Measurements from ENCODE around the gene DCXR. TPM values are rescaled to one million over a fixed set of nuclear protein-coding genes. Genes with fewer than 3 reads are reported as not detected.

Gene DCXR
- total RNA-seq, 1 experiment from 2014 or later: 120 TPM

GRCh38 chr17:81999976-82000802 is 37.3 kb downstream of the DCXR start:
- no peak for DNase-seq (ENCODE audit: low read depth, low spot score)
- in situ Hi-C loops (cut with HindIII; ENCODE audit: low pct_unique_long_range_greater_than_20kb, low sequenced_read_pairs): no loop called here

- in situ Hi-C loops (cut with HindIII; ENCODE audit: low pct_unique_long_range_greater_than_20kb, low sequenced_read_pairs): no loop called here
- no peak for DNase-seq (ENCODE audit: low read depth, low spot score)
Measured at GRCh38 chr17:81999587-81999975, 37.9 kb downstream of the DCXR start.

DNA sequence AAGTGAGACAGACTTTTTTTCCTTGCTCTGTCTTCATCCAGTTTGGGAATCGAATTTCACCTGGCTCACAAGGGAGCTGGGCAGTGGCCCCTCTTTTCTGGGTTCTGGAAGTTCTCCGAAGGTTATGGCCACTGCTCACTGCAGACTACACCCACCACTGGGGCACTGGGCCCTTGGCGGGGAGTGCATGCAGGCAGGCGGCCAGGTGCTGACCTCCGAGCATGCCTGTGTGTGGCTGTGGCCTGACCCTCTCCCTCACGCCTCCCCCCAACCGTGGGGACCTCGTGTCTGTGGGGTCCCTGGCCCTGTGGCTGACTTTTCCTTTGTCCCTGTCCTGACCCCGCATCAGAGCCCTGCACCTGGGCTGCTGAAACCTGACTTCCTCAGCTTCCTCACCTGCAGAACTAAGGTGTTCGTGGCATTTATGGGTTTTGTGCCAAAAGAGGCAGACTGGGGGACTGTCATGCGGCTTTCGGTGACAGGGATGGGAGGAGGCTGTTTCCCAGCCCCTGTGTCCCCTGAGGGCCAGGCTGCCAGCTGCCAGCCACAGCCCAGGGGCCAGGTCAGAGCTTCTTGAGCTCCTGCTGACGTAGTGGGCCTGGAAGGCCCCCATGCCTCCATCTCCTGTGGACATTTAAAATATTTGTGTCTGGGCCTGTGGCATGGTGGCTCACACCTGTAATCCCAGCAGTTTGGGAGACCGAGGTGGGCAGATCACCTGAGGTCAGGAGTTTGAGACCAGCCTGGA is 38.6 kb downstream of the DCXR start:
- in situ Hi-C loops (cut with HindIII; ENCODE audit: low pct_unique_long_range_greater_than_20kb, low sequenced_read_pairs): no loop called here
- no peak for DNase-seq (ENCODE audit: low read depth, low spot score)

GRCh38 chr17:81998212-81998611 is 39.3 kb downstream of the DCXR start:
- no peak for DNase-seq (ENCODE audit: low read depth, low spot score)
- in situ Hi-C loops (cut with HindIII; ENCODE audit: low pct_unique_long_range_greater_than_20kb, low sequenced_read_pairs): no loop called here

DNA sequence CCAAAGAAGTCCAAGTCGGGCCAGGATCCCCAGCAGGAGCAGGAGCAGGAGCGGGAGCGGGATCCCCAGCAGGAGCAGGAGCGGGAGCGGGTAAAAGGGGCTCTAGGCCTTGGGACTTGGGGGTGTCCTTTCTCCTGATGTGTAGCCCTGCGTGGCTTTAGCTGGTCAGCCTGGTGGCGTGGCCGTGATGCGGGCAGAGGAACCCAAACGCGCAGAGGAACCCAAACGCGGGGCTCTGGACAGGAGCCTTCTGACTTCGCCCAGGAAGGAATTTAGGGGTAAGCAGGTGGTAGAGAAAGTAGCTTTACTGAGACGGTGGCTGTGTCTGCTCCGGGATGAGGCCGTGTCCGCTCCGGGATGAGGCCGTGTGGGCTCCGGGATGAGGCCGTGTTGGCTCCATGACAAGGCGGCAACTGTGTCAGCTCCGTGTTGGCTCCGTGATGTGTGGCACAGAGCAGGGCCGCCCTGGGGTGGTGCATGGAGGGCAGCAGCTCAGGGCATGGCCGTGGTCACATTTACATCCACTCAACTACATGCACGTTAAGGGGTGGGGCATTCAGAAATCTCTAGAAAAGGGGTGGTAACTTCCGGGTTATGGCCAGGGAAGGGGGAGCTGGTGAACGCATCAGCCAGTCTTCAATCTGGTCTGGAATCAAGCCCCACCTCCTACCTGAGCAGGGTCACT is 40.6 kb downstream of the DCXR start:
- in situ Hi-C loops (cut with HindIII; ENCODE audit: low pct_unique_long_range_greater_than_20kb, low sequenced_read_pairs): no loop called here
- DNase-seq (ENCODE audit: low read depth, low spot score): no peak

DNA sequence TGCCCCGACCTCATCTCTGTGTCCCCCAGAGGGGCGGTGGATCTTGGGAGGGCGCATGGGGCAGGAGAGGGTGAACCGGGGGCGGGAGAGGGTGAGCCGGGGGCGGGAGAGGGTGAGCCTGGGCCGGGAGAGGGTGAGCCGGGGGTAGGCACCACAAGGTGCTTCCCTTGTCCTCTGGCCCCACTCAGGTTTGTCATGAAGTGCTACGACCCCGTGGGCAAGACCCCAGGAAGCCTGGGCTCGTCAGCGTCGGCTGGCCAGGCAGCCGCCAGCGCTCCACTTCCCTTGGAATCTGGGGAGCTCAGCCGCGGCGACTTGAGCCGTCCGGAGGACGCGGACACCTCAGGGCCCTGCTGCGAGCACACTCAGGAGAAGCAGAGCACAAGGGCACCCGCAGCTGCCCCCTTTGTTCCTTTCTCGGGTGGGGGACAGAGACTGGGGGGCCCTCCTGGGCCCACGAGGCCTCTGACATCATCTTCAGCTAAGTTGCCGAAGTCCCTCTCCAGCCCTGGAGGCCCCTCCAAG is 41.2 kb downstream of the DCXR start:
- DNase-seq (ENCODE audit: low read depth, low spot score): no peak
- in situ Hi-C loops (cut with HindIII; ENCODE audit: low pct_unique_long_range_greater_than_20kb, low sequenced_read_pairs): no loop called here

DNA sequence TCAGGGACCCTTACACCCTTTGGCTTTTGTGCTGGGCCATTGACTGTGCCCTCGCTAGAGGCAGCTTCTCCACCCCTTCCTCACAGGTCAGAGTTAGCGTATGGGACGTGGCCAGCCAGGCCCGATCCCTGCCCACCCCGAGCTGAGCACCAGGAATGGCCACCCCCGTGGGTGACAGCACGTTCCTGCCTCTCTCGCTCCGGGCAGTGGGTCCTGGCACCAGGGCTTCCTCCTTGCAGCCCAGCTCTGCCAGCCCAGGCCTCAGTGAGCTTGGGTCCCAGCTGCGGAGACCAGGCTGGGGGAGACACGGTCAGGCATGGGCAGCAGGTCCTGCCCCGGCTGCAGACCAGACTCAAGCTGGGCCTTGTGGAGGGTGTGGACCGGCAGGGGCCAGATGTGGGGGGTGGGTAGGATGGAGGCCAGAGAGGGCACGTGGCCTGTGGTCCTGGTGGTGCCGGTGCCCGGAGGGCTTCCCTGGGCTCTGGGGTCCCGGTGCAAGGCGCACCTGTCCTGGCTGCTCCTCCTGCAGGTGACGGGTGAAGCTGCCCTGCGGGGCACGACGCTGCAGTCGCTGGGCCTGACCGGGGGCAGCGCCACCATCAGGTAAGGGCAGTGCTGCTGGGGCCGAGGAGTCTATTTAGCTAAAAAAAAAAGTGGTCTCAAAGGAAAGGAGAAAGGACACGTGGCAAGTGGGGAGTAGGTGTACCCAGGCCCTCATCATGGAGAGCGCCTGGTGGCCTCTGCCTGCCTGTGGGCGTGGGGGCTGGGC is 41.9 kb downstream of the DCXR start:
- in situ Hi-C loops (cut with HindIII; ENCODE audit: low pct_unique_long_range_greater_than_20kb, low sequenced_read_pairs): no loop called here
- DNase-seq (ENCODE audit: low read depth, low spot score): no peak

DNA sequence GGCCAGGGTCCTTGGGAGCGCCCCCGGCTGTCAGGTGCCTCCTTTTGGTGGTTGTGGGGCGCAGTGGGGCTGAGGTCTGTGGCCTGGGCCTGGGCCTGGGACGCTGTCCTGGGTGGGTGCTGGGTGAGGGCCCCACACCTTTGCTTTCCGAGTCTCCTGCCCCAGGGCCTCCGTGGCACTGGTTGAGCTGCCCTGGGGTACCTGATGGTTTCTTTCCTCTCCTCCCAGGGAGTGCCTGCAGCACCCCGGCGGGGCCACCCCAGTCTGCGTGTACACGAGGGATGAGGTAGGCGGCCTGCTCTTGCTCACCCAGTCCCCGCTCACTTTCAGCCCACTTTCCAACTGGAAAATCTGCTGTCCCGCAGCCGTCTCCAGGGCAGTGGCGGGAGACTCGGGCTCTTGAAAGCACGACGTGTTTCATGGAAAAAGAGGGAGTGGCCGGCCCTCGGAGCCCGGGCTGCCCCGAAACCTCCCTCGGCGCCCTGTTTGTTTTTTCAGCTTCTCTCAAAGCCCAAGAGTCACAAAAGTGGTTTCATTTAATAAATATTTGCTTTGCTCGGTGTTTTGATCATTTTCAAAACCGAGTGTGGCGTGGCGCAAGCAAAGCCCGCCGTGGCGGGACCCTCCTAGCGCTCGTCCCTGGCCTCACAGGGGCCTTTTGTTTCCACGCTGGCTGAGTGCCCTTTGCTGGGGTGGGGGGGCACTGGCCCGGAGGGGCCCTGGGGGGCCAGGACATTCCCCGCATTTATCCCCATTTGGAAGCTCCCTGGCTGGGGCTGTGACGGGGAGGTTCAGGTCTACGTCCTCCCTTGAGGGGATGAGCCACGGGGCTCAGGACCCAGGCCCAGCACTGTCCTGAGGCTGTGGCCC is 42.7 kb downstream of the DCXR start:
- DNase-seq (ENCODE audit: low read depth, low spot score): no peak
- in situ Hi-C loops (cut with HindIII; ENCODE audit: low pct_unique_long_range_greater_than_20kb, low sequenced_read_pairs): no loop called here

GRCh38 chr17:81993729-81994592 is 43.5 kb downstream of the DCXR start:
- in situ Hi-C loops (cut with HindIII; ENCODE audit: low pct_unique_long_range_greater_than_20kb, low sequenced_read_pairs): no loop called here
- DNase-seq (ENCODE audit: low read depth, low spot score): no peak

GRCh38 chr17:81992306-81993102 is 45.0 kb downstream of the DCXR start:
- no peak for DNase-seq (ENCODE audit: low read depth, low spot score)
- in situ Hi-C loops (cut with HindIII; ENCODE audit: low pct_unique_long_range_greater_than_20kb, low sequenced_read_pairs): no loop called here

DNA sequence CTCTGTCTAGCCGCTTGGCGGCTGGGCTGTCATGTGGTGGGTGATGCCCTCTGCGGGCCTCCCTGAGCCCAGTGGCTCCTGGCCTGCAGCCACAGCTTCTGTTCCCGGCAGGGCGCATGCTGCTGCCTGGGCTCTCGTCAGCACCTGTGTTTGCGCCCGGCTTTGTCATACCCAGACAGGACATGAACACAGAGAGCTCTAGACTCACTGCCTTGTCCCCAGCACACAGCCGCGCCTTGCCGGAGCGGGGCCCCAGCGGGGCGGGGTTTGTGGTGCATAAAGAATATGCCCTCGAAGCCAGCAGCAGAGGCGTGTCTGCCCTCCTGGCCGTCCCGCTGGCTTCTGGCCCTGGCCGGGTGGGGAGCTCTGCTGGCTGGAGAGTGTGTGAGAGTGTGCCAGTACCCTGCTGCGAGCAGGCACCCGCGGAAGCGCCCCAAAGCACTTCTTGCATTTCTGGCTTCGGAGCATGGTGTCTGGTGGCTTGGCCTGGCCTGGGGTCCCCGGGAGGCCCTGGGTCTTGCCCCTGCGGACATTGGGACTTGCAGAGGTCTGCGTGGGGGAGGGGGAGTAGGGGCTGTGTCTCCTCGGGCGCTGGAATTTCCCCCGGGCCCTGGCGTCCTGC is 45.7 kb downstream of the DCXR start:
- no peak for DNase-seq (ENCODE audit: low read depth, low spot score)
- in situ Hi-C loops (cut with HindIII; ENCODE audit: low pct_unique_long_range_greater_than_20kb, low sequenced_read_pairs): no loop called here

DNA sequence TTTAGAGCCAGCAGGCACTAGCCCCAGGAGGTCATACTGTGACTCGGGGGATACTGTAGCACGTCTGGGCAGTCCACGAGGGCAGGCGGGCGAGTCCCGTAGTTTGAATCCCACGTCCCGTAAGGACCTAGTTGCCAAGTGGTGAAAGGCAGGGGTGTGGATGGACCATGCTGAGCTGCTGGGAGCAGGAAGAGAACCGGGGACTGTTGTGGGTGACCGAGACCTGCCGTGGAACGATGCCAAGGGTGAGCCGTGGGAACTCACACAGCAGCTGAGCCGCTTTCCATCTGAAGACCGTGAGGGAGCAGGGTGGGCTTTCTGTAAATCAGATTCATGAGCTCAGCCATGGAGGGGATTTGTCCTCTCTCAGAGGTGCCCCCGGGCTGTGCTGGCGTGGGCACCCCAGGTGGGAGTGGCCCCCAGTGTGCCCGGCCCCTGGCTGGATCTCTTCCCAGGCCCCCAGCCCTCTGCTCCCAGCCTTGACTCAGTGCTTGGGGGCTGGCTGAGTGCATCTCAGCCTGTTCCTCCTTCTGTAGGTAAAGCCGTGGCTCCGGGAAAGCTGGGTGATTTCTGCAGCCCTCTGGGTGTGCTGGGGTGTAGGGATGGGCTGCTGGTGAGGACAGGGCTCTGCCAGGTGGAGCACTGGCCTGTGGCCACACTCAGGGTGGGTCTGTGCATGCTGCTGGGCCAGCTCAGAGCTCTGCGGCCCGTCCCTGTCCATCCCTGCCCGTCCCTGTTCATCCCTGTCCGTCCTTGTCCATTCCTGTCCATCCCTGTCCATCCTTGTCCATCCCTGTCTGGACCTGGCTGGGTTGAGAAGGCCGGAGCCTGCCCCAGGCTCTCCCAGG is 46.4 kb downstream of the DCXR start:
- no peak for DNase-seq (ENCODE audit: low read depth, low spot score)
- in situ Hi-C loops (cut with HindIII; ENCODE audit: low pct_unique_long_range_greater_than_20kb, low sequenced_read_pairs): no loop called here

DNA sequence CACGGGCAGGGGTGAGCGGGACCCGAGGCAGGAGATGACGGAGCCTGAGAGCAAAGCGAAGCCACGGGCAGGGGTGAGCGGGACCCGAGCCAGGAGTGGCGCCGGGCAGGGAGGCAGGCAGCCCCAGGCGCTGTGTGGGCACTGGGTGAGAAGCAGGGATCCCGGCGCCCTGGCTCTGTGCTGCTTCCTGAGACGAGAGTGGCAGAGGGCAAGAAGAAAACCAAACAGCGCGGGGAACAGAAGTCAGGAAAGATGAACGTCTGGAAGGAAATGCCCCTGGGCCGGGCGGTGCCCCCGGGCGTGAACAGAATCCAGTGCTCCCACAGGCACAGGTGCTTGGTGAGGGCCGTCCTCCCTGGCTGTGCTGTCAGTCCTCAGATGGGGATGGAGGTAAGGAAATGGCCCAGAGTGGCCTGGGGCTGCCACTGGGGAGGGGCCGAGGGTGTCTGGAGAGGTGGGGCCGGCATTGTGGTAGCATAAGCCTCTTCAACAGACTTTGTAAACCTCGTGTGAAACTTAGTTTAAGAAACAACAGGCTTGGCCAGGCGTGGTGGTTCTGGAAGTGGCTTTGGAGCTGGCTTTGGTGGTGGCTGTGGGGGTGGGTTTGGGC is 50.2 kb downstream of the DCXR start:
- in situ Hi-C loops (cut with HindIII; ENCODE audit: low pct_unique_long_range_greater_than_20kb, low sequenced_read_pairs): no loop called here
- no peak for DNase-seq (ENCODE audit: low read depth, low spot score)

DNA sequence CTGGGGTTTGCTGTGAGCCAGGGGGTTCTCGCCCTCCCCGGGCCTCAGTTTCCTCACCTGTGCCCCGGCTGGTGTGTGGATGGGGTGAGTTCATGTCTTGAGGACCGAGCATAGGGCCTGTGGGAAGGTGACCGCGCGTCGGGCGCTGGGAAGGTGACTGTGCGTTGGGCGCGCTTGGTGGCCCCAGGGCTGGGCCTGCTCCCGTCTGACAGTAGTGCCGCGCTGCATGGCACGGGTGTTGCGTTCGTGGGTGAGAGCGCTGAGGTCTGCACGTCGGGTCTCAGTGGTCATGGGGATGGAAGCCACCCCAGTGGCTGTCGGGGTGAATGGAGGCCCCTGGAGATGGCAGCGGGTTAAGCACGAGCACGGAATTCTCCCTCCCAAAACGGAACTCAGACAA is 50.9 kb downstream of the DCXR start:
- in situ Hi-C loops (cut with HindIII; ENCODE audit: low pct_unique_long_range_greater_than_20kb, low sequenced_read_pairs): no loop called here
- DNase-seq (ENCODE audit: low read depth, low spot score): no peak
